ENCODE data around the gene PSAP.

Gene PSAP

GRCh38 chr10:71844695-71845094 lies 6.4 kb downstream of the PSAP start:
- no peak for DNase-seq (ENCODE audit: low read depth)

GRCh38 chr10:71844084-71844483 lies 7.0 kb downstream of the PSAP start:
- no peak for DNase-seq (ENCODE audit: low read depth)

- DNase-seq (ENCODE audit: low read depth) = no peak
Measured at GRCh38 chr10:71842856-71843686, 8.0 kb downstream of the PSAP start.

GRCh38 chr10:71842422-71842821 lies 8.6 kb downstream of the PSAP start:
- no peak for DNase-seq (ENCODE audit: low read depth)

GRCh38 chr10:71840958-71841335 lies 10.1 kb downstream of the PSAP start:
- no peak for DNase-seq (ENCODE audit: low read depth)

- DNase-seq (ENCODE audit: low read depth) = no peak
Measured at GRCh38 chr10:71840177-71840957, 10.7 kb downstream of the PSAP start.

- no peak for DNase-seq (ENCODE audit: low read depth)
Measured at GRCh38 chr10:71838264-71839211, 12.5 kb downstream of the PSAP start.

GRCh38 chr10:71837098-71837827 lies 13.8 kb downstream of the PSAP start:
- DNase-seq (ENCODE audit: low read depth) = no peak

- no peak for DNase-seq (ENCODE audit: low read depth)
Measured at GRCh38 chr10:71836596-71836974, 14.5 kb downstream of the PSAP start.

GRCh38 chr10:71835671-71836595 lies 15.1 kb downstream of the PSAP start:
- no peak for DNase-seq (ENCODE audit: low read depth)

- DNase-seq (ENCODE audit: low read depth) = no peak
Measured at GRCh38 chr10:71834343-71834674, 16.7 kb downstream of the PSAP start.

- DNase-seq (ENCODE audit: low read depth) = no peak
Measured at GRCh38 chr10:71833451-71834342, 17.4 kb downstream of the PSAP start.

- no peak for DNase-seq (ENCODE audit: low read depth)
Measured at GRCh38 chr10:71832967-71833366, 18.1 kb downstream of the PSAP start.

- DNase-seq (ENCODE audit: low read depth) = no peak
Measured at GRCh38 chr10:71831646-71832552, 19.2 kb downstream of the PSAP start.

GRCh38 chr10:71830726-71831125 lies 20.3 kb downstream of the PSAP start:
- no peak for DNase-seq (ENCODE audit: low read depth)

GRCh38 chr10:71829896-71830295 lies 21.2 kb downstream of the PSAP start:
- DNase-seq (ENCODE audit: low read depth) = no peak

GRCh38 chr10:71829171-71829570 lies 21.9 kb downstream of the PSAP start:
- no peak for DNase-seq (ENCODE audit: low read depth)

GRCh38 chr10:71828702-71829101 lies 22.3 kb downstream of the PSAP start:
- DNase-seq (ENCODE audit: low read depth) = no peak

GRCh38 chr10:71827852-71828251 lies 23.2 kb downstream of the PSAP start:
- DNase-seq (ENCODE audit: low read depth) = no peak

Measured in activated T-cell treated with anti-CD3 and anti-CD28 coated beads for 48 hours (primary cell).